HTR-8/SVneo (cell line): ENCODE measurements around the gene SAMD9.
"Not testable (repeated sequence)": the region's sequence is repeated elsewhere in the genome, so short reads cannot be mapped to it uniquely, and the experiment has no call there.

Source experiments
- DNase-seq: peaks from one replicate; pipeline ENCODE4 v3.0.0; 2011; ENCODE audit warnings: low spot score, mixed read lengths; ENCODE audit not compliant: insufficient read length
- FAIRE-seq: peaks from 2 replicates; lab custom pipeline; 2011; peaks lifted over from hg19 to GRCh38; lab: Jason Lieb, UNC

The SAMD9 gene

GRCh38 chr7:93117852-93118530 is at the start of gene SAMD9:
Gene SAMD9, minus strand, starts transcription at chr7:93117979. Its CDS starts 11,882 bp downstream, at chr7:93106097.
- DNase-seq (peak; percentile 58), FAIRE-seq (no peak)

GRCh38 chr7:93165447-93165846 is 47.7 kb upstream of the SAMD9 start:
- FAIRE-seq, result no peak
- no peak for DNase-seq

GRCh38 chr7:93164766-93165165 is 47.0 kb upstream of the SAMD9 start:
- no peak for DNase-seq
- no peak for FAIRE-seq

- FAIRE-seq (no peak), DNase-seq (no peak)
These were observed 43.5 kb upstream of the SAMD9 start for GRCh38 chr7:93161181-93161762.

GRCh38 chr7:93160410-93160809 is 42.6 kb upstream of the SAMD9 start:
- no peak for DNase-seq
- no peak for FAIRE-seq

- FAIRE-seq, result no peak
- no peak for DNase-seq
These were observed 41.7 kb upstream of the SAMD9 start for GRCh38 chr7:93159490-93159889.

GRCh38 chr7:93156884-93157283 is 39.1 kb upstream of the SAMD9 start:
- DNase-seq (no peak), FAIRE-seq (no peak)

GRCh38 chr7:93150200-93150835 is 32.5 kb upstream of the SAMD9 start:
- DNase-seq (no peak), FAIRE-seq (no peak)

GRCh38 chr7:93148727-93149126 is 30.9 kb upstream of the SAMD9 start:
- no peak for DNase-seq
- no peak for FAIRE-seq

- FAIRE-seq, result no peak
- no peak for DNase-seq
These were observed 30.4 kb upstream of the SAMD9 start, which contains the start of gene SAMD9L for GRCh38 chr7:93148144-93148543. Gene SAMD9L, minus strand, starts transcription at chr7:93148385. Its CDS starts 12,414 bp downstream, at chr7:93135971.

- FAIRE-seq, result no peak
- DNase-seq, result peak; percentile 19
These were observed 29.6 kb upstream of the SAMD9 start for GRCh38 chr7:93147363-93147762.

GRCh38 chr7:93146472-93147141 is 28.8 kb upstream of the SAMD9 start:
- no peak for DNase-seq
- FAIRE-seq, result no peak

GRCh38 chr7:93146036-93146435 is 28.3 kb upstream of the SAMD9 start:
- DNase-seq (no peak), FAIRE-seq (no peak)

- FAIRE-seq, result no peak
- no peak for DNase-seq
These were observed 27.6 kb upstream of the SAMD9 start for GRCh38 chr7:93145354-93145753.

- DNase-seq (no peak), FAIRE-seq (no peak)
These were observed 24.3 kb upstream of the SAMD9 start for GRCh38 chr7:93142127-93142526.

GRCh38 chr7:93140582-93141191 is 22.9 kb upstream of the SAMD9 start:
- no peak for DNase-seq
- FAIRE-seq, result no peak

GRCh38 chr7:93138576-93138975 is 20.8 kb upstream of the SAMD9 start:
- FAIRE-seq (no peak), DNase-seq (no peak)

GRCh38 chr7:93133005-93133404 is 15.2 kb upstream of the SAMD9 start:
- FAIRE-seq (no peak), DNase-seq (no peak)

- DNase-seq (no peak), FAIRE-seq (no peak)
These were observed 14.4 kb upstream of the SAMD9 start for GRCh38 chr7:93132216-93132615.

GRCh38 chr7:93126954-93127353 is 9.2 kb upstream of the SAMD9 start:
- not testable (repeated sequence) for DNase-seq, FAIRE-seq
